HepG2 (cell line): ENCODE data around the gene OR6B3. TPM values are rescaled to one million over a fixed set of nuclear protein-coding genes. Genes with fewer than 3 reads are reported as not detected.

Experiments used
- ATAC-seq: fragments of 200-7000 bp; cut with Tn5 transposase; 3 replicates; pipeline ENCODE4 v1.9.1; 2020; ENCODE audit warnings: mild to moderate bottlenecking, moderate library complexity
- BruUV-seq: library from RNA; stranded (reverse); fragments of 400-500 nt; replicated peaks from 2 replicates; lab custom pipeline; 2021; lab: Mats Ljungman, UMichigan
- CTCF ChIA-PET: fragments of 300-600 bp; formaldehyde crosslinking; extraction: SDS; loops from one replicate; lab custom pipeline; 2021; ENCODE audit warnings: low total read pairs, inconsistent platforms, low intra/inter-chr PET ratio; lab: Yijun Ruan, JAX
- POLR2A ChIA-PET: fragments of 350-600 bp; sonication (Branson Sonifier 250); formaldehyde crosslinking; loops from one replicate; lab custom pipeline; 2020; ENCODE audit warnings: antibody characterized with exemption, inconsistent platforms; lab: Yijun Ruan, JAX
- DNase-seq: peaks from one replicate; pipeline ENCODE4 v3.0.0-alpha.2; 2015; ENCODE audit warnings: low spot score
- FAIRE-seq: peaks from 3 replicates; lab custom pipeline; 2011; peaks lifted over from hg19 to GRCh38; lab: Jason Lieb, UNC
- H2AFZ ChIP-seq: one replicate; pipeline ENCODE4 v1.6.1; 2011; ENCODE audit warnings: low read length, inconsistent platforms
- H3K27ac ChIP-seq: fragments of 300-600 bp; 3 replicates; pipeline ENCODE4 v1.8.0; 2011; ENCODE audit warnings: mixed run types, mild to moderate bottlenecking, mixed read lengths, low read length, inconsistent platforms; ENCODE audit not compliant: insufficient read depth; ENCODE audit errors: extremely low read length
- H3K27me3 ChIP-seq, 2 experiments: fragments of 200-600 bp in 1 of 2; 2 replicates in 1 of 2; 3 replicates in 1 of 2; pipeline versions ENCODE4 v1.6.0 to v1.8.0; 2011; ENCODE audit warnings: low read length in 2 of 2, mild to moderate bottlenecking in 2 of 2, moderate library complexity in 2 of 2, inconsistent platforms in 1 of 2; ENCODE audit not compliant: insufficient read depth in 2 of 2, control insufficient read depth in 1 of 2
- H3K36me3 ChIP-seq, 2 experiments: fragments of 200-600 bp in 1 of 2; replicated peaks in 1 of 2; 2 replicates in 1 of 2; 3 replicates in 1 of 2; pipeline versions ENCODE4 v1.5.1 to v1.8.0; 2011; ENCODE audit warnings: low read length in 2 of 2, inconsistent platforms in 1 of 2; ENCODE audit not compliant: insufficient read depth in 2 of 2, control insufficient read depth in 1 of 2
- H3K4me1 ChIP-seq: 2 replicates; pipeline ENCODE4 v1.5.1; 2012; ENCODE audit warnings: low read length, inconsistent platforms; ENCODE audit not compliant: insufficient read depth
- H3K4me2 ChIP-seq: 2 replicates; pipeline ENCODE4 v1.6.0; 2011; ENCODE audit warnings: low read depth, low read length, inconsistent platforms
- H3K4me3 ChIP-seq, 3 experiments: fragments of 200-600 bp in 1 of 3; sonication (generic), shearing (Covaris generic) in 1 of 3; replicated peaks in 1 of 3; 2 replicates each; pipeline ENCODE4 v1.5.1; 2011 to 2016; ENCODE audit warnings: low read length in 3 of 3, inconsistent platforms in 2 of 3, low read depth in 2 of 3, mild to moderate bottlenecking in 2 of 3, control low read depth in 1 of 3, mixed read lengths in 1 of 3; ENCODE audit not compliant: insufficient read depth in 1 of 3
- H3K79me2 ChIP-seq: one replicate; pipeline ENCODE4 v1.6.1; 2011; ENCODE audit warnings: low read length, inconsistent platforms; ENCODE audit not compliant: insufficient read depth
- H3K9ac ChIP-seq: 2 replicates; pipeline ENCODE4 v1.6.0; 2011; ENCODE audit warnings: mild to moderate bottlenecking, low read depth, low read length, inconsistent platforms; ENCODE audit not compliant: insufficient read depth
- H3K9me3 ChIP-seq: 2 replicates; pipeline ENCODE4 v1.5.1; 2012; ENCODE audit warnings: mild to moderate bottlenecking, low read length
- H4K20me1 ChIP-seq: 2 replicates; pipeline ENCODE4 v1.6.0; 2011; ENCODE audit warnings: inconsistent platforms, mild to moderate bottlenecking, low read length, moderate library complexity; ENCODE audit not compliant: insufficient read depth
- CAMTA2 ChIP-seq: sonication (generic); formaldehyde crosslinking; IDR thresholded peaks from 2 replicates; pipeline ENCODE4 v1.4.0; 2020; ENCODE audit warnings: mild to moderate bottlenecking, missing genetic modification reagents, borderline replicate concordance
- CEBPG ChIP-seq: IDR thresholded peaks from 2 replicates; pipeline ENCODE4 v1.6.1; 2016
- IRF1 ChIP-seq: sonication (generic); formaldehyde crosslinking; IDR thresholded peaks from 2 replicates; pipeline ENCODE4 v1.4.0; 2020; ENCODE audit warnings: low read depth, mild to moderate bottlenecking, missing genetic modification reagents
- MAFK ChIP-seq, 2 experiments: IDR thresholded peaks in 1 of 2; conservative IDR thresholded peaks in 1 of 2; 2 replicates each; pipeline ENCODE4 v1.6.1; 2011; ENCODE audit warnings: improper control_type of control experiment in 2 of 2, low read length in 2 of 2
- NFATC3 ChIP-seq: sonication (generic); formaldehyde crosslinking; IDR thresholded peaks from 2 replicates; pipeline ENCODE4 v1.5.1; 2020; ENCODE audit warnings: mild to moderate bottlenecking, missing genetic modification reagents
- NRL ChIP-seq: sonication (generic); formaldehyde crosslinking; IDR thresholded peaks from 2 replicates; pipeline ENCODE4 v1.5.0; 2020; ENCODE audit warnings: missing genetic modification reagents, mild to moderate bottlenecking, moderate library complexity, borderline replicate concordance
- REPIN1 ChIP-seq: sonication (generic); formaldehyde crosslinking; IDR thresholded peaks from 2 replicates; pipeline ENCODE4 v1.8.0; 2022; ENCODE audit warnings: missing genetic modification reagents, low read depth, mild to moderate bottlenecking, borderline replicate concordance
- SMARCC2 ChIP-seq: fragments of 450-650 bp; IDR thresholded peaks from 2 replicates; pipeline ENCODE4 v1.6.1; 2017; ENCODE audit warnings: antibody characterized with exemption, mild to moderate bottlenecking
- SRY ChIP-seq: sonication (generic); formaldehyde crosslinking; IDR thresholded peaks from 2 replicates; pipeline ENCODE4 v1.8.0; 2022; ENCODE audit warnings: mild to moderate bottlenecking, missing genetic modification reagents
- YEATS2 ChIP-seq: sonication (generic); formaldehyde crosslinking; IDR thresholded peaks from 2 replicates; pipeline ENCODE4 v1.4.0; 2020; ENCODE audit warnings: missing genetic modification reagents, borderline replicate concordance
- ZNF292 ChIP-seq: sonication (generic); formaldehyde crosslinking; IDR thresholded peaks from 2 replicates; pipeline ENCODE4 v1.8.1; 2022; ENCODE audit warnings: mild to moderate bottlenecking, low read depth, missing genetic modification reagents, borderline replicate concordance
- ZNF510 ChIP-seq: sonication (generic); formaldehyde crosslinking; IDR thresholded peaks from 2 replicates; pipeline ENCODE4 v1.4.0; 2020; ENCODE audit warnings: low read depth, mild to moderate bottlenecking, missing genetic modification reagents
- ZNF556 ChIP-seq: sonication (generic); formaldehyde crosslinking; IDR thresholded peaks from 2 replicates; pipeline ENCODE4 v1.4.0; 2020; ENCODE audit warnings: mild to moderate bottlenecking, missing genetic modification reagents, borderline replicate concordance
- ZNF777 ChIP-seq: sonication (generic); formaldehyde crosslinking; IDR thresholded peaks from 2 replicates; pipeline ENCODE4 v1.4.0; 2020; ENCODE audit warnings: missing genetic modification reagents
- ZNF780A ChIP-seq: sonication (generic); formaldehyde crosslinking; IDR thresholded peaks from 2 replicates; pipeline ENCODE4 v1.8.0; 2022; ENCODE audit warnings: mild to moderate bottlenecking, missing genetic modification reagents, moderate library complexity
- ZNF850 ChIP-seq: sonication (generic); formaldehyde crosslinking; conservative IDR thresholded peaks from 2 replicates; pipeline ENCODE4 v1.9.0; 2021; ENCODE audit warnings: mild to moderate bottlenecking, missing genetic modification reagents
- ZSCAN22 ChIP-seq: sonication (generic); formaldehyde crosslinking; IDR thresholded peaks from 2 replicates; pipeline ENCODE4 v1.4.0; 2020; ENCODE audit warnings: mild to moderate bottlenecking, missing genetic modification reagents
- WGBS: methylation state at CpG from one replicate; pipeline ENCODE4 v1.1.6; 2017; ENCODE audit warnings: low lambda C conversion rate; 5-methylcytosine and 5-hydroxymethylcytosine counted together
- in situ Hi-C: cut with HindIII; loops from 2 replicates; pipeline ENCODE4 v1.10.0; 2017; ENCODE audit warnings: low pct_unique_long_range_greater_than_20kb; ENCODE audit not compliant: extremely low pct_ligation_motif_present
- intact Hi-C: fragments of 100-400 bp; cut with micrococcal nuclease; formaldehyde crosslinking; loops from one replicate; pipeline ENCODE4 v1.10.0; 2022; ENCODE audit not compliant: unreplicated experiment
- polyA plus RNA-seq, 8 experiments: library from polyadenylated mRNA; depleted of rRNA in 3 of 8; stranded (reverse) in 7 of 8; unstranded in 1 of 8; fragments of >200 nt; fragmentation: Illumina TruSeq in 4 of 8; extraction: Trizol in 4 of 8; gene quantifications; 2 replicates each; pipeline versions ENCODE4 v1.2.1 to v1.2.3, GENCODE V29; 2011 to 2016; ENCODE audit warnings: low read depth in 4 of 8, missing spikeins in 1 of 8, mixed read lengths in 1 of 8; ENCODE audit not compliant: insufficient read depth in 1 of 8
- total RNA-seq, 5 experiments: library from RNA; depleted of rRNA; stranded (reverse); fragments of >200 nt; fragmentation: Illumina TruSeq; extraction: Trizol; gene quantifications; 2 replicates each; pipeline ENCODE4 v1.2.3, GENCODE V29; 2016; ENCODE audit warnings: low read depth in 1 of 5

The OR6B3 gene
- total and polyA plus RNA-seq, 2 of the 13 experiments (the other 11 are each of a cell fraction or from before 2014, with no cell fraction given): not detected

GRCh38 chr2:240055177-240055917 lies 2.0 kb upstream of the OR6B3 start:
- in situ Hi-C loops: no loop called here
- CTCF ChIA-PET: no interaction called here

GRCh38 chr2:240052524-240052923 lies 797 bp downstream of the OR6B3 start:
- Histone ChIP-seq H3K4me1 (peaks cover 11% of the 10 kb centered on the region; the same call in 1 of the 2 replicates), H3K9me3 (no peaks in the 10 kb centered on the region), H3K27ac (no peak overlapping the region), H3K27me3 (peaks cover 6 to 88% of the 10 kb centered on the region in 2 experiments; a peak in 4 of 5 replicates), H3K4me3 (no peak overlapping the region), H2AFZ (no peak overlapping the region), H3K79me2 (no peaks in the 10 kb centered on the region), H3K36me3 (no peaks in the 10 kb centered on the region), H4K20me1 (no peaks in the 10 kb centered on the region; the same call in 1 of the 2 replicates), H3K9ac (no peak overlapping the region), H3K4me2 (no peak overlapping the region)
- ChIA-PET POLR2A (interaction anchor here (1.5 kb wide), 1 partner anchor 27 kb away, joined by 4 read pairs; the partner anchor contains the start of gene NDUFA10), CTCF (no interaction called here)
- DNase-seq: no peak
- in situ Hi-C loops: no loop called here
- ATAC-seq: no peak
- intact Hi-C loops: no loop called here
- no TSS peak for BruUV-seq
- no peak for FAIRE-seq
- no peak for TF ChIP-seq SRY (CRISPR knock-in tag)
- TF ChIP-seq ZNF780A (CRISPR knock-in tag): no peak
- TF ChIP-seq ZNF510: no peak
- TF ChIP-seq NRL: no peak
- TF ChIP-seq CEBPG (CRISPR knock-in tag): no peak
- TF ChIP-seq ZNF777 (CRISPR knock-in tag): no peak
- no peak for TF ChIP-seq ZNF556 (CRISPR knock-in tag)
- no peak for TF ChIP-seq SMARCC2
- TF ChIP-seq IRF1: no peak
- TF ChIP-seq YEATS2 (CRISPR knock-in tag): no peak
- TF ChIP-seq CAMTA2 (CRISPR knock-in tag): no peak
- TF ChIP-seq REPIN1 (CRISPR knock-in tag): no peak
- no peak for TF ChIP-seq MAFK (conservative IDR thresholded peaks at IDR 0.05 in 1 of 2, IDR thresholded peaks at IDR 0.05 in 1 of 2; ENCODE audit: low read length in 2 of 2)
- WGBS: 62% methylated on average over 12 of the region's 12 CpGs

More at GRCh38 chr2:240055177-240055917, 2.0 kb upstream of the OR6B3 start:
- Histone ChIP-seq H3K36me3 (no peaks in the 10 kb centered on the region), H3K9ac (no peak overlapping the region), H3K27ac (no peak overlapping the region), H3K9me3 (no peaks in the 10 kb centered on the region), H3K4me2 (0 out of 2 replicates have a peak overlapping the region, but pooled peaks have one; percentile 5), H2AFZ (no peak overlapping the region), H3K27me3 (peaks cover 3 to 69% of the 10 kb centered on the region in 2 experiments; a peak in 4 of 5 replicates), H3K79me2 (no peaks in the 10 kb centered on the region), H4K20me1 (no peaks in the 10 kb centered on the region; the same call in 1 of the 2 replicates), H3K4me1 (peaks cover 11% of the 10 kb centered on the region; the same call in 1 of the 2 replicates), H3K4me3 (no peak overlapping the region)
- POLR2A ChIA-PET: no interaction called here
- TF ChIP-seq ZNF850 (no peak), ZNF292 (CRISPR knock-in tag) (no peak), NFATC3 (CRISPR knock-in tag) (no peak), ZSCAN22 (CRISPR knock-in tag) (no peak)
- FAIRE-seq (no peak), DNase-seq (no peak), ATAC-seq (no peak)
- intact Hi-C loops: no loop called here
- under 1% methylated on average over 13 of the region's 13 CpGs for WGBS
- BruUV-seq: no TSS peak
